Measurements from ENCODE around the gene C13orf42. TPM values are rescaled to one million over a fixed set of nuclear protein-coding genes. Genes with fewer than 3 reads are reported as not detected.

Gene C13orf42
- total RNA-seq, 2 donors from 2014 or later = not detected

DNA sequence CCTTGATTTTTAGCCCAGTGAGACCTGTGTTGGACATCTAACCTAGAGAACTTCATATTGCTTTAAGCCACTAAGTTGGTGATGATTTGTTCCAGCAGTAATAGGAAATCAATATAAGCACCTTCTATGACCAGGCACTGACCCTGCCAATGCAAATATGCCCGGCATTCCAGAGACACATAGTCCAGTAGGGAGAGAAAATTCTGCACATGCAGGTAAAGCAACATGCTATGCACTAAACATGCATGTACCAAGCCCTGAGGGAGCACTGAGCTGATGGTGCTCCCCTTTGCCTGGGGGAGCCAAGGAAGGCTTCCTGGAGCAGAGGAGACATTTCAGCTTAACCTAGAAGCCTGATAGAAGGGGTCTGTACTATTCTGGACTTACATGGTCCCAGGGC is 40.4 kb upstream of the C13orf42 start:
- H3K36me3 ChIP-seq (replicated peaks in 1 of 2; ENCODE audit: insufficient read depth in 1 of 2, low read depth in 2 of 2) = no peaks in the 10 kb centered on the region
- H3K9me3 ChIP-seq = no peaks in the 10 kb centered on the region
- H3K4me3 ChIP-seq = no peak overlapping the region
- H3K27ac ChIP-seq = no peak overlapping the region
- DNase-seq (no peak), ATAC-seq (no peak)
- intact Hi-C loops (cut with DNase I) = no loop called here
- no peaks in the 10 kb centered on the region for H3K27me3 ChIP-seq
- WGBS, 2 donors = 26 to 30% methylated on average over 1 of the region's 1 CpG
- no peaks in the 10 kb centered on the region for H3K4me1 ChIP-seq
- no peak for TF ChIP-seq POLR2A (IDR thresholded peaks at IDR 0.05)
- TF ChIP-seq, protein P1, sequence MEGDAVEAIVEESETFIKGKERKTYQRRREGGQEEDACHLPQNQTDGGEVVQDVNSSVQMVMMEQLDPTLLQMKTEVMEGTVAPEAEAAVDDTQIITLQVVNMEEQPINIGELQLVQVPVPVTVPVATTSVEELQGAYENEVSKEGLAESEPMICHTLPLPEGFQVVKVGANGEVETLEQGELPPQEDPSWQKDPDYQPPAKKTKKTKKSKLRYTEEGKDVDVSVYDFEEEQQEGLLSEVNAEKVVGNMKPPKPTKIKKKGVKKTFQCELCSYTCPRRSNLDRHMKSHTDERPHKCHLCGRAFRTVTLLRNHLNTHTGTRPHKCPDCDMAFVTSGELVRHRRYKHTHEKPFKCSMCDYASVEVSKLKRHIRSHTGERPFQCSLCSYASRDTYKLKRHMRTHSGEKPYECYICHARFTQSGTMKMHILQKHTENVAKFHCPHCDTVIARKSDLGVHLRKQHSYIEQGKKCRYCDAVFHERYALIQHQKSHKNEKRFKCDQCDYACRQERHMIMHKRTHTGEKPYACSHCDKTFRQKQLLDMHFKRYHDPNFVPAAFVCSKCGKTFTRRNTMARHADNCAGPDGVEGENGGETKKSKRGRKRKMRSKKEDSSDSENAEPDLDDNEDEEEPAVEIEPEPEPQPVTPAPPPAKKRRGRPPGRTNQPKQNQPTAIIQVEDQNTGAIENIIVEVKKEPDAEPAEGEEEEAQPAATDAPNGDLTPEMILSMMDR (IDR thresholded peaks at IDR 0.05) = no peak

- Histone ChIP-seq H3K27me3 (no peaks in the 10 kb centered on the region), H3K9me3 (no peaks in the 10 kb centered on the region), H3K27ac (peak overlapping the region in 1 of 4 donors; percentile 16), H3K36me3 (replicated peaks in 1 of 2; ENCODE audit: insufficient read depth in 1 of 2, low read depth in 2 of 2) (no peaks in the 10 kb centered on the region), H3K4me1 (no peaks in the 10 kb centered on the region), H3K4me3 (no peak overlapping the region)
- WGBS, 2 donors = 3 to 6% methylated on average over 4 of the region's 4 CpGs
- intact Hi-C loops (cut with DNase I) = loop anchor here (10.0 kb wide), 1 partner anchor 136 kb away; no protein-coding TSS in a partner anchor
- TF ChIP-seq, protein P1 (IDR thresholded peaks at IDR 0.05) = peak; percentile 24 to 72 (median 61)
- no peak for TF ChIP-seq POLR2A (IDR thresholded peaks at IDR 0.05)
- DNase-seq (peak; percentile 41 to 53 (median 48)), ATAC-seq (peak; percentile 65)
Observed at GRCh38 chr13:51148952-51149573, 38.0 kb upstream of the C13orf42 start.

GRCh38 chr13:51148223-51148951 is 37.3 kb upstream of the C13orf42 start:
- no peak overlapping the region for H3K4me3 ChIP-seq
- intact Hi-C loops (cut with DNase I) = loop anchor here (10.0 kb wide), 1 partner anchor 136 kb away; no protein-coding TSS in a partner anchor
- no peaks in the 10 kb centered on the region for H3K9me3 ChIP-seq
- ATAC-seq = peak; percentile 33
- H3K36me3 ChIP-seq (replicated peaks in 1 of 2; ENCODE audit: insufficient read depth in 1 of 2, low read depth in 2 of 2) = no peaks in the 10 kb centered on the region
- H3K4me1 ChIP-seq = no peaks in the 10 kb centered on the region
- no peak for TF ChIP-seq POLR2A (IDR thresholded peaks at IDR 0.05)
- TF ChIP-seq, protein P1 (IDR thresholded peaks at IDR 0.05) = no peak
- no peaks in the 10 kb centered on the region for H3K27me3 ChIP-seq
- 59 to 74% methylated on average over 9 to 18 of the region's 18 CpGs for WGBS, 2 donors
- peak overlapping the region in 1 of 4 donors; percentile 16 for H3K27ac ChIP-seq
- no peak for DNase-seq

DNA sequence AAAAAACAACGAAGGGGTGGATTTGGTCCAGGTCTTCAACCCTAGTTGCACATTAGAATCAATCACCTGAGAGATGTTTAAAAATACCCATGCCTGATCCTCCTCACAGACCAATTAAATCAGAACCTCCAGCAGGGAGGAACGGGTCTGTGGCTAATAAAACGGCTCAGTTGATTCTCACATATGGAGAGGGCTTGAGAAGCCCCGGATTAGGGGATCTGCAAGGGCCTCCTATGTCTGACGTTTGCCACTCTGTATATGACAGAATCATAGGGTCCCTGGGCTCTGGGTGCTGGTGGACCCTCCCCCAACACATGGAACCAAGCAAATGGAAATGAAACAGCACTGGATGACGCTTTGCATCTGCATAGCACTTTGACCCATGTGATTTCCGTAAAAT is 36.7 kb upstream of the C13orf42 start:
- H3K4me3 ChIP-seq = no peak overlapping the region
- no peak for ATAC-seq
- no peaks in the 10 kb centered on the region for H3K4me1 ChIP-seq
- H3K27me3 ChIP-seq = no peaks in the 10 kb centered on the region
- TF ChIP-seq, protein P1 (IDR thresholded peaks at IDR 0.05) = no peak
- no peak for TF ChIP-seq POLR2A (IDR thresholded peaks at IDR 0.05)
- no peak overlapping the region for H3K27ac ChIP-seq
- no peaks in the 10 kb centered on the region for H3K36me3 ChIP-seq (replicated peaks in 1 of 2; ENCODE audit: insufficient read depth in 1 of 2, low read depth in 2 of 2)
- DNase-seq = no peak
- intact Hi-C loops (cut with DNase I) = loop anchor here (10.0 kb wide), 1 partner anchor 137 kb away; no protein-coding TSS in a partner anchor
- H3K9me3 ChIP-seq = no peaks in the 10 kb centered on the region
- WGBS, 2 donors = 53 to 61% methylated on average over 7 of the region's 7 CpGs
